ENCODE results near the gene CDC14A.

The CDC14A gene

GRCh38 chr1:100431954-100432353 lies 79.6 kb downstream of the CDC14A start:
- Histone ChIP-seq H3K4me1 (ENCODE audit: insufficient read depth, low read length, severe bottlenecking) (no peaks in the 10 kb centered on the region), H3K27me3 (ENCODE audit: insufficient read depth, low read length) (no peaks in the 10 kb centered on the region), H3K9me2 (ENCODE audit: low read depth, low read length) (no peaks in the 10 kb centered on the region), H2AFZ (ENCODE audit: low read length) (no peak overlapping the region), H3K36me3 (ENCODE audit: insufficient read depth, low read length) (no peaks in the 10 kb centered on the region), H3K27ac (ENCODE audit: low read depth, low read length, poor library complexity, severe bottlenecking) (no peak overlapping the region), H3F3A (ENCODE audit: insufficient read depth, low read length) (no peaks in the 10 kb centered on the region), H3K4me2 (ENCODE audit: low read length) (no peak overlapping the region), H3K9me3 (ENCODE audit: low read length) (no peaks in the 10 kb centered on the region), H3K4me3 (ENCODE audit: low read depth, low read length, poor library complexity, severe bottlenecking) (no peak overlapping the region), H3K79me2 (ENCODE audit: insufficient read depth, low read length) (no peaks in the 10 kb centered on the region), H3K9ac (ENCODE audit: low read length) (no peak overlapping the region), H4K20me1 (ENCODE audit: insufficient read depth, low read length) (no peaks in the 10 kb centered on the region)
- TF ChIP-seq EZH2 (IDR thresholded peaks at IDR 0.05; ENCODE audit: borderline replicate concordance, low read length) (no peak), CTCF (IDR thresholded peaks at IDR 0.05; ENCODE audit: low read length) (no peak)

DNA sequence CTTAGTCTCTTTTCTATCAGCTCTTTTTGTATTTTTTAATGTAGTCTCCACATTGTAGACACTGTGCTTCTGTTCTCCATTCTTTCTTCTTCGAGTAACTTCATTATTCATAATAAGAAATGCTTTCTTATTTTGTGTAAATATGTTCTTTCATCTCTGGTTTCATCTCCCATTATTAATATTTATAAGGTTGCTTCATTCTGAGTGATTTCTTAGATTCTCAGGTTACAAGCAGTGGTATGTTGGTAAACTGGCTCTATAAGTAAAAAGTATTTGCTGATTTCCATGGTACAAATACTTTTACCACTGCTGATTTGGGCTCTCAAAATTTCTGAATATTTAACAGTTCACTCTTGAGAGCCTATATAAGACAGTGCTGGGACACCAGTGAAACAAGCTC lies 81.3 kb downstream of the CDC14A start:
- H3K9me3 ChIP-seq (ENCODE audit: low read length) = no peaks in the 10 kb centered on the region
- H2AFZ ChIP-seq (ENCODE audit: low read length) = no peak overlapping the region
- H3K9ac ChIP-seq (ENCODE audit: low read length) = no peak overlapping the region

DNA sequence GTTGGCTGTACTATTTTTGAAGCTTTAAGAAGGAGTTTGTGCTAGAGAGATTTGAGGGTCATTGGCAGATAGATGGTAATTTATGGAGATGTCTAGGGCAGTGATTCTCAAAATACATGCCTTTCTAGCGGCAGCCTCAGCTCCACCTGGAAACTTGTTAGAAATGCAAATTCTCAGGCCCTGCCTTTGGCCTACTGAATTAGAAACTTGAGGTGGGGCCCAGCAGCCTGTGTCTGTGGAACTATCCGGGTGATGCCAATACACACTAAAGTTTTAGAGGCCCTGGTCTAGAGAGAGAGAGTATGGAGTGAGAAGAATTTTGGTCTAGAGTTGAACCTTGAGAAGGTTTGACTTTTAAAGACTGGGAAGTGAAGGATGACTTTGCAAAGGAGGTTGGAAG lies 82.5 kb downstream of the CDC14A start:
- no peak overlapping the region for H3K4me3 ChIP-seq (ENCODE audit: low read depth, low read length, poor library complexity, severe bottlenecking)
- no peaks in the 10 kb centered on the region for H3F3A ChIP-seq (ENCODE audit: insufficient read depth, low read length)
- H3K9me2 ChIP-seq (ENCODE audit: low read depth, low read length) = no peaks in the 10 kb centered on the region
- no peaks in the 10 kb centered on the region for H3K9me3 ChIP-seq (ENCODE audit: low read length)
- H4K20me1 ChIP-seq (ENCODE audit: insufficient read depth, low read length) = no peaks in the 10 kb centered on the region
- H3K36me3 ChIP-seq (ENCODE audit: insufficient read depth, low read length) = no peaks in the 10 kb centered on the region
- no peak overlapping the region for H3K9ac ChIP-seq (ENCODE audit: low read length)
- no peak overlapping the region for H2AFZ ChIP-seq (ENCODE audit: low read length)
- H3K79me2 ChIP-seq (ENCODE audit: insufficient read depth, low read length) = no peaks in the 10 kb centered on the region
- no peaks in the 10 kb centered on the region for H3K4me1 ChIP-seq (ENCODE audit: insufficient read depth, low read length, severe bottlenecking)
- H3K27me3 ChIP-seq (ENCODE audit: insufficient read depth, low read length) = no peaks in the 10 kb centered on the region
- H3K27ac ChIP-seq (ENCODE audit: low read depth, low read length, poor library complexity, severe bottlenecking) = no peak overlapping the region
- TF ChIP-seq CTCF (IDR thresholded peaks at IDR 0.05; ENCODE audit: low read length) (no peak), EZH2 (IDR thresholded peaks at IDR 0.05; ENCODE audit: borderline replicate concordance, low read length) (no peak)
- H3K4me2 ChIP-seq (ENCODE audit: low read length) = no peak overlapping the region

More for the DNA sequence above, 81.3 kb downstream of the CDC14A start:
- Histone ChIP-seq H3K4me1 (ENCODE audit: insufficient read depth, low read length, severe bottlenecking) (no peaks in the 10 kb centered on the region), H3K4me3 (ENCODE audit: low read depth, low read length, poor library complexity, severe bottlenecking) (no peak overlapping the region), H3F3A (ENCODE audit: insufficient read depth, low read length) (no peaks in the 10 kb centered on the region), H3K9me2 (ENCODE audit: low read depth, low read length) (no peaks in the 10 kb centered on the region), H3K4me2 (ENCODE audit: low read length) (no peak overlapping the region), H3K27me3 (ENCODE audit: insufficient read depth, low read length) (no peaks in the 10 kb centered on the region), H4K20me1 (ENCODE audit: insufficient read depth, low read length) (no peaks in the 10 kb centered on the region), H3K36me3 (ENCODE audit: insufficient read depth, low read length) (no peaks in the 10 kb centered on the region), H3K79me2 (ENCODE audit: insufficient read depth, low read length) (no peaks in the 10 kb centered on the region), H3K27ac (ENCODE audit: low read depth, low read length, poor library complexity, severe bottlenecking) (no peak overlapping the region)
- TF ChIP-seq CTCF (IDR thresholded peaks at IDR 0.05; ENCODE audit: low read length) (no peak), EZH2 (IDR thresholded peaks at IDR 0.05; ENCODE audit: borderline replicate concordance, low read length) (no peak)
